Endothelial cell of umbilical vein (primary cell): ENCODE results near the gene NPHS1. TPM values are rescaled to one million over a fixed set of nuclear protein-coding genes. Genes with fewer than 3 reads are reported as not detected.

ENCODE experiments used
- BruUV-seq: library from RNA; stranded (reverse); fragments of 400-500 nt; replicated peaks from 2 replicates; lab custom pipeline; 2021; lab: Mats Ljungman, UMichigan
- CTCF ChIA-PET: fragments of 300-600, 350-600 bp; sonication (Branson Sonifier 250); formaldehyde crosslinking; loops from one replicate; lab custom pipeline; 2021; ENCODE audit warnings: antibody characterized with exemption, inconsistent platforms; lab: Charles Lee
- POLR2A ChIA-PET: fragments of 300-600, 350-600 bp; sonication (Branson Sonifier 250); formaldehyde crosslinking; loops from one replicate; lab custom pipeline; 2021; ENCODE audit warnings: antibody characterized with exemption, inconsistent platforms; lab: Charles Lee
- DNase-seq: peaks from one replicate; pipeline ENCODE4 v3.0.0-alpha.2; 2011; ENCODE audit warnings: low read depth, low spot score
- FAIRE-seq: peaks from 2 replicates; lab custom pipeline; 2011; peaks lifted over from hg19 to GRCh38; lab: Jason Lieb, UNC
- H2AFZ ChIP-seq: 2 replicates; pipeline ENCODE4 v1.6.0; 2012; ENCODE audit warnings: low read depth, low read length, control low read depth, inconsistent platforms
- H3K27ac ChIP-seq: 2 replicates; pipeline ENCODE4 v1.5.1; 2011; ENCODE audit warnings: low read depth, mild to moderate bottlenecking, control low read depth, low read length, moderate library complexity; ENCODE audit not compliant: insufficient read depth
- H3K27me3 ChIP-seq, 2 experiments: 2 replicates each; pipeline versions ENCODE4 v1.6.0 to v1.6.1; 2011; ENCODE audit warnings: low read length in 2 of 2, mixed read lengths in 1 of 2; ENCODE audit not compliant: control insufficient read depth in 2 of 2, insufficient read depth in 2 of 2
- H3K36me3 ChIP-seq, 2 experiments: 2 replicates in 1 of 2; 3 replicates in 1 of 2; pipeline ENCODE4 v1.5.1; 2011; ENCODE audit warnings: low read length in 2 of 2, mild to moderate bottlenecking in 1 of 2, moderate library complexity in 1 of 2; ENCODE audit not compliant: control insufficient read depth in 2 of 2, insufficient read depth in 2 of 2; ENCODE audit errors: extremely low read depth in 1 of 2
- H3K4me1 ChIP-seq: 3 replicates; pipeline ENCODE4 v1.5.1; 2011; ENCODE audit warnings: mild to moderate bottlenecking, low read length; ENCODE audit not compliant: control insufficient read depth, insufficient read depth; ENCODE audit errors: extremely low read depth
- H3K4me2 ChIP-seq: 2 replicates; pipeline ENCODE4 v1.6.1; 2011; ENCODE audit warnings: low read length, control low read depth, mixed read lengths; ENCODE audit not compliant: insufficient read depth
- H3K4me3 ChIP-seq, 3 experiments: fragments of 200-600 bp in 1 of 3; sonication (generic), shearing (Covaris generic) in 1 of 3; replicated peaks in 1 of 3; 2 replicates each; pipeline ENCODE4 v1.5.1; 2011 to 2016; ENCODE audit warnings: control low read depth in 3 of 3, low read length in 3 of 3, mild to moderate bottlenecking in 2 of 3, inconsistent platforms in 1 of 3, low read depth in 1 of 3, moderate library complexity in 1 of 3; ENCODE audit not compliant: insufficient read depth in 1 of 3
- H3K79me2 ChIP-seq: 2 replicates; pipeline ENCODE4 v1.6.0; 2012; ENCODE audit warnings: low read length, inconsistent platforms; ENCODE audit not compliant: control insufficient read depth, insufficient read depth
- H3K9ac ChIP-seq: replicated peaks from 2 replicates; pipeline ENCODE3; 2011; ENCODE audit warnings: low read length, control low read depth; ENCODE audit not compliant: insufficient read depth; ENCODE audit errors: extremely low read depth
- H3K9me1 ChIP-seq: replicated peaks from 3 replicates; pipeline ENCODE4 v1.6.0; 2011; ENCODE audit warnings: mild to moderate bottlenecking, low read length; ENCODE audit not compliant: control insufficient read depth, insufficient read depth; ENCODE audit errors: extremely low read depth
- H3K9me3 ChIP-seq: replicated peaks from 2 replicates; pipeline ENCODE4 v1.5.1; 2012; ENCODE audit warnings: low read length, inconsistent platforms; ENCODE audit not compliant: control insufficient read depth, insufficient read depth
- H4K20me1 ChIP-seq: replicated peaks from 2 replicates; pipeline ENCODE3; 2011; ENCODE audit warnings: mild to moderate bottlenecking, low read length; ENCODE audit not compliant: control insufficient read depth, insufficient read depth; ENCODE audit errors: extremely low read depth
- CTCF ChIP-seq, 2 donors: IDR thresholded peaks; 1 replicate in 1 of 2; 2 replicates in 1 of 2; pipeline ENCODE4 v1.5.1; 2011; ENCODE audit warnings: low read length in 2 of 2, mild to moderate bottlenecking in 2 of 2, moderate library complexity in 2 of 2, control low read depth in 1 of 2, inconsistent platforms in 1 of 2, low read depth in 1 of 2; ENCODE audit not compliant: insufficient read depth in 1 of 2; ENCODE audit errors: extremely low read depth in 1 of 2
- EZH2 ChIP-seq: IDR thresholded peaks from 2 replicates; pipeline ENCODE4 v1.6.1; 2012; ENCODE audit warnings: borderline replicate concordance, low read depth, mild to moderate bottlenecking, moderate library complexity, low read length, inconsistent platforms; ENCODE audit not compliant: severe bottlenecking
- FOS ChIP-seq: IDR thresholded peaks from 2 replicates; pipeline ENCODE4 v1.6.1; 2011; ENCODE audit warnings: mild to moderate bottlenecking, low read length, moderate library complexity, borderline replicate concordance; ENCODE audit not compliant: insufficient read depth
- GATA2 ChIP-seq: IDR thresholded peaks from 2 replicates; pipeline ENCODE4 v1.7.0; 2011; ENCODE audit warnings: low read depth, mild to moderate bottlenecking, moderate library complexity, mixed read lengths, low read length; ENCODE audit not compliant: insufficient read length, insufficient read depth
- JUN ChIP-seq: IDR thresholded peaks from 2 replicates; pipeline ENCODE4 v1.6.1; 2011; ENCODE audit warnings: borderline replicate concordance, low read depth; ENCODE audit not compliant: insufficient read length, insufficient read depth
- MAX ChIP-seq: IDR thresholded peaks from 2 replicates; pipeline ENCODE4 v1.6.1; 2011; ENCODE audit not compliant: insufficient read depth, insufficient read length
- MYC ChIP-seq: IDR thresholded peaks from one replicate; pipeline ENCODE4 v1.6.1; 2011; ENCODE audit warnings: mild to moderate bottlenecking, low read depth, low read length
- POLR2A ChIP-seq: IDR thresholded peaks from 2 replicates; pipeline ENCODE4 v1.6.1; 2012; ENCODE audit warnings: low read depth, mild to moderate bottlenecking, control low read depth, low read length
- POLR2AphosphoS5 ChIP-seq: IDR thresholded peaks from 2 replicates; pipeline ENCODE4 v1.6.1; 2012; ENCODE audit warnings: low read depth, mild to moderate bottlenecking, control low read depth, low read length, moderate library complexity; ENCODE audit not compliant: insufficient read depth
- dilution Hi-C: fragments of 300-500 bp; cut with MboI; formaldehyde crosslinking; loops from one replicate; pipeline ENCODE4 v1.15.0; 2019; ENCODE audit warnings: low sequenced_read_pairs; ENCODE audit not compliant: extremely low pct_ligation_motif_present
- intact Hi-C: fragments of 100-400 bp; cut with micrococcal nuclease; formaldehyde crosslinking; loops from one replicate; pipeline ENCODE4 v1.10.0; 2022
- polyA plus RNA-seq, 4 experiments: library from polyadenylated mRNA; depleted of rRNA in 3 of 4; stranded (reverse) in 3 of 4; unstranded in 1 of 4; fragments of >200 nt; gene quantifications; 2 replicates each; pipeline versions ENCODE4 v1.2.1 to v1.2.3, GENCODE V29; 2011 to 2012; ENCODE audit warnings: missing spikeins in 1 of 4
- total RNA-seq: library from RNA; stranded (reverse); gene quantifications from 2 replicates; pipeline ENCODE4 v1.2.3, GENCODE V29; 2021

The NPHS1 gene
- total and polyA plus RNA-seq, 2 donors (not counting 3 experiments of a cell fraction or from before 2014, with no cell fraction given): not detected

GRCh38 chr19:35851213-35852028, 883 bp downstream of the NPHS1 start:
- H3K4me2 ChIP-seq: no peak overlapping the region
- dilution Hi-C loops (no loop called here), intact Hi-C loops (no loop called here)
- H3K9me1 ChIP-seq: no peaks in the 10 kb centered on the region
- H3K79me2 ChIP-seq: no peaks in the 10 kb centered on the region
- no peaks in the 10 kb centered on the region for H3K36me3 ChIP-seq
- H3K27me3 ChIP-seq: peaks cover 2 to 17% of the 10 kb centered on the region in 2 experiments
- no peaks in the 10 kb centered on the region for H4K20me1 ChIP-seq
- DNase-seq (no peak), FAIRE-seq (no peak)
- H3K27ac ChIP-seq: no peak overlapping the region
- no peak for TF ChIP-seq FOS
- no peak for TF ChIP-seq MYC
- no peak for TF ChIP-seq POLR2A
- TF ChIP-seq GATA2: no peak
- no peak for TF ChIP-seq JUN
- TF ChIP-seq CTCF (IDR thresholded peaks at IDR 0.05; ENCODE audit: extremely low read depth in 1 of 2, insufficient read depth in 1 of 2, low read depth in 1 of 2, low read length in 2 of 2): no peak
- TF ChIP-seq POLR2AphosphoS5: no peak
- no peak for TF ChIP-seq EZH2
- TF ChIP-seq MAX: no peak
- no peaks in the 10 kb centered on the region for H3K4me1 ChIP-seq
- no peak overlapping the region for H2AFZ ChIP-seq
- H3K4me3 ChIP-seq: no peak overlapping the region
- H3K9me3 ChIP-seq: no peaks in the 10 kb centered on the region
- no peak overlapping the region for H3K9ac ChIP-seq
- ChIA-PET POLR2A (no interaction called here), CTCF (no interaction called here)
- no TSS peak for BruUV-seq
